Sigmoid colon (tissue), 7 donors: ENCODE results near the gene CHST14. TPM values are rescaled to one million over a fixed set of nuclear protein-coding genes. Genes with fewer than 3 reads are reported as not detected.

ENCODE experiments used
- DNase-seq: peaks from one replicate; pipeline ENCODE4 v3.0.0-alpha.2; 2019
- H3K27ac ChIP-seq, 4 donors: fragments of 200-600 bp; sonication (generic); one replicate each; pipeline ENCODE4 v1.5.1; 2016 to 2019; ENCODE audit warnings: mild to moderate bottlenecking in 1 of 4
- H3K27me3 ChIP-seq, 3 donors: fragments of 200-600 bp; sonication (generic); one replicate each; pipeline ENCODE4 v1.5.1; 2019; ENCODE audit warnings: mild to moderate bottlenecking in 1 of 3
- H3K36me3 ChIP-seq, 4 donors: fragments of 200-600 bp; sonication (generic); one replicate each; pipeline ENCODE4 v1.5.1; 2016 to 2019
- H3K4me1 ChIP-seq, 4 donors: fragments of 200-600 bp; sonication (generic); one replicate each; pipeline ENCODE4 v1.5.1; 2017 to 2019
- H3K4me3 ChIP-seq, 4 donors: fragments of 200-600 bp; sonication (generic); one replicate each; pipeline ENCODE4 v1.5.1; 2017 to 2019; ENCODE audit warnings: mild to moderate bottlenecking in 2 of 4, moderate library complexity in 1 of 4
- H3K9me3 ChIP-seq, 4 donors: fragments of 200-600 bp in 3 of 4; sonication (generic) in 3 of 4; one replicate each; pipeline versions ENCODE4 v1.5.1 to v1.6.1; 2013 to 2019
- EP300 ChIP-seq, 4 donors: sonication (generic); formaldehyde crosslinking; IDR thresholded peaks; one replicate each; pipeline ENCODE4 v1.6.1; 2017; ENCODE audit warnings: antibody characterized with exemption in 4 of 4
- POLR2A ChIP-seq, 2 donors: fragments of 450-650 bp; IDR thresholded peaks; one replicate each; pipeline ENCODE4 v1.6.1; 2016; ENCODE audit warnings: antibody characterized with exemption in 2 of 2, mild to moderate bottlenecking in 2 of 2, moderate library complexity in 2 of 2
- POLR2AphosphoS5 ChIP-seq, 4 donors: sonication (generic); formaldehyde crosslinking; IDR thresholded peaks; one replicate each; pipeline ENCODE4 v1.6.1; 2017; ENCODE audit warnings: antibody characterized with exemption in 4 of 4
- WGBS, 2 donors: extraction: QIAGEN DNeasy Blood & Tissue Kit; methylation state at CpG; one replicate each; pipeline ENCODE4 v1.1.7; 2013; 5-methylcytosine and 5-hydroxymethylcytosine counted together
- intact Hi-C: fragments of 100-400 bp; cut with DNase I; formaldehyde crosslinking; loops from one replicate; pipeline ENCODE4 v1.15.1; 2023
- polyA plus RNA-seq, 3 donors: library from polyadenylated mRNA; stranded (reverse); fragments of 200-250 nt; gene quantifications; one replicate each; pipeline ENCODE4 v1.2.3, GENCODE V29; 2013
- total RNA-seq, 4 donors: library from RNA; depleted of rRNA; stranded (reverse); fragments of >200 nt; gene quantifications; one replicate each; pipeline ENCODE4 v1.1.0, GENCODE V29; 2016
- TF ChIP-seq, protein P1 (sequence below), 4 experiments: fragments of 450-650 bp in 3 of 4; fragments of 200-600 bp in 1 of 4; IDR thresholded peaks; one replicate each; pipeline ENCODE4 v1.5.1; 2016 to 2019; ENCODE audit warnings: antibody characterized with exemption in 4 of 4, mild to moderate bottlenecking in 3 of 4, moderate library complexity in 2 of 4
- donor health status: healthy with polysubstance abuse.
- donor health status: Bipolar disorder and iron deficiency.
- donor health status: healthy.

The CHST14 gene
- total and polyA plus RNA-seq, 7 donors = 1.2 to 10.2 (median 6.4) TPM

DNA sequence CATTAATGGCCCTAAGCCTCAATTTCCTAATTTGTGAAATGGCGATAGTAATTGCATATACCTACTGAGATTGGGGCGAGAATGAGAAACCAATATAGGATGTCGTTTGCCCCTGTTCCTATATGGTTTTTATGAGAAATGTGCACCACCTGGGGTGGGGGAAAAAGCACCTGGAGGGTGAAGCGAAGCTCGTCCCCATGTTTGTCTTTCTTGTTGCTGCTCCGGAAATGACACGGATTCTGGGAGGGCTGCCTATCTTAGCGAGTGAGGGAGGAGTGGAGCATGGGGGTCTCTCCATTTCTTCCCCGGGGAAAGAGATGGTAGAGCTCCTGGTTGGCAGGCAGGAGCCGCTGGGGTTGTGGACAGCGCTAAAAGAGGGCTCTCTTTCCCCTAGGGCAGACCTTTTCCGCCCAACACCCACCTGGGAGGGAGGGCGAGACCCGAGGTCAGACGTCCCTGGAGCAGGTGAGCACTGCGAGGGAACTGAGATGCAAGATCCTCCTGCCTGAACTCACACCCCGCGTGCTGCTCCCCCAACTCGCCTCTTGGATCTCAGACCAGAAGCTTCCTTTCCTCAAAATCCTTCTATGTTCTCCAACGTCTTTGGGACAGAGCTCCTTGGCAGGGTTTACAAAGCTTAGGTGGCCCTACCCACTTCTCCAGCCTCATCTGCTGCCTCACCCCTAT, 35.6 kb upstream of the CHST14 start:
- WGBS, 2 donors = 51 to 72% methylated on average over 20 of the region's 20 CpGs
- Histone ChIP-seq H3K4me1 (peaks cover 0 to 27% (median 26%) of the 10 kb centered on the region in 4 donors), H3K4me3 (no peak overlapping the region), H3K27ac (no peak overlapping the region), H3K36me3 (no peaks in the 10 kb centered on the region), H3K9me3 (no peaks in the 10 kb centered on the region), H3K27me3 (peaks cover 15 to 33% (median 25%) of the 10 kb centered on the region in 3 donors)
- TF ChIP-seq, protein P1, sequence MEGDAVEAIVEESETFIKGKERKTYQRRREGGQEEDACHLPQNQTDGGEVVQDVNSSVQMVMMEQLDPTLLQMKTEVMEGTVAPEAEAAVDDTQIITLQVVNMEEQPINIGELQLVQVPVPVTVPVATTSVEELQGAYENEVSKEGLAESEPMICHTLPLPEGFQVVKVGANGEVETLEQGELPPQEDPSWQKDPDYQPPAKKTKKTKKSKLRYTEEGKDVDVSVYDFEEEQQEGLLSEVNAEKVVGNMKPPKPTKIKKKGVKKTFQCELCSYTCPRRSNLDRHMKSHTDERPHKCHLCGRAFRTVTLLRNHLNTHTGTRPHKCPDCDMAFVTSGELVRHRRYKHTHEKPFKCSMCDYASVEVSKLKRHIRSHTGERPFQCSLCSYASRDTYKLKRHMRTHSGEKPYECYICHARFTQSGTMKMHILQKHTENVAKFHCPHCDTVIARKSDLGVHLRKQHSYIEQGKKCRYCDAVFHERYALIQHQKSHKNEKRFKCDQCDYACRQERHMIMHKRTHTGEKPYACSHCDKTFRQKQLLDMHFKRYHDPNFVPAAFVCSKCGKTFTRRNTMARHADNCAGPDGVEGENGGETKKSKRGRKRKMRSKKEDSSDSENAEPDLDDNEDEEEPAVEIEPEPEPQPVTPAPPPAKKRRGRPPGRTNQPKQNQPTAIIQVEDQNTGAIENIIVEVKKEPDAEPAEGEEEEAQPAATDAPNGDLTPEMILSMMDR (IDR thresholded peaks at IDR 0.05) = no peak
- TF ChIP-seq EP300 (IDR thresholded peaks at IDR 0.05) (no peak), POLR2A (IDR thresholded peaks at IDR 0.05) (no peak), POLR2AphosphoS5 (IDR thresholded peaks at IDR 0.05) (no peak)
- DNase-seq = no peak
- intact Hi-C loops = no loop called here

DNA sequence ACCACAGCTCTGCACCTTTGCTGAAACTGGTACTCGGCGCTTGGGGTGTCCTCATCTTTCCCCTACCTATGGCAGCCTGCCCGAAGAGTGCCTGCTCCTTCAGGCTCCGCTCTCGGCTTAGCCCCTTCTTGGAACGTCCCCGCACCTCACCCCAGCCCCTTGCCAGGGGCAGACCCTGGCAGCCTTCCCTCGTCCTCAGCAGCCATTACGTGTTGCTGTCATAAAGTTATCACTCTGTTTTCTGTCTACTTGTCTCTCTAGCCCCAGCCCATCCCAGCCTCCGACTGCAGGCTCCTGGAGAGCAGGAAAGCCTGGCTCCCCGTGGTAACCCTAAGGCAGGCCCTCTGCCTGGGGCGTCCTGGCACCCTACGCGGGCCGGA, 35.1 kb upstream of the CHST14 start:
- H3K36me3 ChIP-seq = no peaks in the 10 kb centered on the region
- no peak for DNase-seq
- intact Hi-C loops = no loop called here
- peak overlapping the region in 1 of 4 donors; percentile 9 for H3K27ac ChIP-seq
- TF ChIP-seq EP300 (IDR thresholded peaks at IDR 0.05) (no peak), POLR2A (IDR thresholded peaks at IDR 0.05) (no peak), POLR2AphosphoS5 (IDR thresholded peaks at IDR 0.05) (no peak)
- TF ChIP-seq, protein P1 (IDR thresholded peaks at IDR 0.05) = no peak
- H3K4me3 ChIP-seq = peak overlapping the region in 3 of 4 donors; percentile 38 to 48 (median 47)
- WGBS, 2 donors = 15 to 22% methylated on average over 15 of the region's 15 CpGs
- peaks cover 0 to 32% (median 30%) of the 10 kb centered on the region in 4 donors for H3K4me1 ChIP-seq
- H3K27me3 ChIP-seq = peaks cover 15 to 33% (median 25%) of the 10 kb centered on the region in 3 donors
- H3K9me3 ChIP-seq = no peaks in the 10 kb centered on the region

DNA sequence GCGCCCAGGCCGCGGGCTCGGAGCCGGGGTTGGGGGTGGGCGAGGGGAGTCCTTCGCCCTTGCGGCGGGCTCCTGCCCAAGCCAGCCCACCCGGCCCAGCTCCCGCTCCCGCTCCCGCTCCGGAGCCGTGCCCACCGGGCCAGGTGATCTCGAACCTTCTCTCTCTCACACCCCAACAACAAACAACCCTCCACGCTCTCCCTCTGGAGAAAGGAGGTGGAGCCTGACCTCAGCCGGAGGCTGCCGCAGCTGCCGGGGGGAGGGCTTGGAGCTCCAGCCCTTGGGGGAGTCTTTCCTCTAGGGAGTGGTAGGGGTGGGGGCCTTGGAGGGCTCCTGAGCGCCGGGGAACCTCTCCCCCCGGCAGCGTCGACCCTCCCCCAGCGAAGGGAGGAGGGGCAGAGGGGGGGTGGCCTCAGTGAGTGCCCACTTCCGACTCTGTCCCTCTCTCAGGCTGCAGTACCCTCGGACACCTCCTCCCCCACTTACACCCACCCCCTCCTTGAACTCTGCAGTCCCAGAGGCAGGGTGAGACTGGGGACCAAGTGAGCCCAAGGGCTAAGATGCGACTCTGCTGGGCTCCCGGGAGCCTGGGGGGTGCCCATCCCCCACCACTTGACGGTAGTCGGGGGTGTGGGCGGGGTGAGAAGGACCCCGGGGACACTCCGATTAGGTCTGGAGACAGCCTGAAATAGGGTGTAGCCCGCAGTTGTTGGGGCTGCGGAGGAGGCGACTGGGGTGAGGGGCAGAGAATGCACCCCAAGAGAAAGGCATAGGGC, 34.5 kb upstream of the CHST14 start:
- intact Hi-C loops = no loop called here
- H3K4me1 ChIP-seq = peaks cover 0 to 32% (median 30%) of the 10 kb centered on the region in 4 donors
- H3K27ac ChIP-seq = peak overlapping the region in 1 of 4 donors; percentile 9
- TF ChIP-seq EP300 (IDR thresholded peaks at IDR 0.05) = no peak
- TF ChIP-seq, protein P1 (IDR thresholded peaks at IDR 0.05) = no peak
- TF ChIP-seq POLR2A (IDR thresholded peaks at IDR 0.05) = no peak
- no peak for TF ChIP-seq POLR2AphosphoS5 (IDR thresholded peaks at IDR 0.05)
- H3K27me3 ChIP-seq = peaks cover 15 to 33% (median 25%) of the 10 kb centered on the region in 3 donors
- no peak for DNase-seq
- H3K36me3 ChIP-seq = no peaks in the 10 kb centered on the region
- no peaks in the 10 kb centered on the region for H3K9me3 ChIP-seq
- peak overlapping the region; percentile 8 to 48 (median 42) for H3K4me3 ChIP-seq
- 1 to 2% methylated on average over 38 to 39 of the region's 39 CpGs for WGBS, 2 donors

DNA sequence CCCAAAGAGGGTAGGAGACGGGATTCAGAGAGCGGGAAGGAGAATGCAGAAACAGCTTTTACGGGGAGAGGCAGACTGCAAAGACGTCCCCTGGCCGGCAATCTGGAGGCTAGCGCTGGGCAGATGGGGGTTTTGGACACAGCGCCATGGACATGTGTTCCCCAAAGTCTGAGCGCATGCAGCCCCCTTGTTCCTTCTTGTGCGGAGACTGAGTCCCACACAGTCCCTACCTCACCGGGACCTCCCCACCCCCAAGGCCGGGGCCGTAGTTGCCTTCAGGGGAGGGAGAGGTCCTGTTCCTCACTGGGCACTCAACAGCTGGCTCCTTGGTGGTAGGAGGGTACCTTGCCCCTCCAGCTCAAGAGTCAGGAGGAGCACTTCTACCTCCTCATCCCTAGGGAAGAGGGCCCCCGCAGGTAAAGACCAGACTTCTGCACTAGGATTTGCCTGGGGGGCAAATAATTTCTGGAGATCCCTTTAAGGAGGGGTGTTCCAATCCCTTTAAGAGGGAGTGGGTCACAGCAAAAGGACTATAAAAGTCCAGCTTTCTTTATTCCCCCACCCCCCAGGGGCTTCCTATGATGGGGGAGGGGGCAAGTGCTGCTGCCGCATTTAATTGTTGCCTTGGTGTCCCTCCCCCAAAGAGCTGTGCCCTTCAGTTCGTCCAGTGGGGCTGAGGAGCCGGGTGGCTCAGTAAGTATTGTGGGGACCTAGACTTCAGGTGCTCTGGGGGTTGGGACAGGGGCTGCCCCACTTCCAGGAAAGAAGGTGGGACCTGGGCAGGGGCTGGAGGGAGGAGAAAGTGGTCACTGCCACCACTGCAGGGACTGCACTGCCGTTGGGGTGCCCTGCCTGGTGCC, 33.7 kb upstream of the CHST14 start:
- 20 to 37% methylated on average over 17 of the region's 17 CpGs for WGBS, 2 donors

More for the DNA sequence above, 33.7 kb upstream of the CHST14 start:
- H3K9me3 ChIP-seq = no peaks in the 10 kb centered on the region
- TF ChIP-seq, protein P1 (IDR thresholded peaks at IDR 0.05) = no peak
- no peak for TF ChIP-seq POLR2AphosphoS5 (IDR thresholded peaks at IDR 0.05)
- TF ChIP-seq POLR2A (IDR thresholded peaks at IDR 0.05) = no peak
- TF ChIP-seq EP300 (IDR thresholded peaks at IDR 0.05) = no peak
- H3K36me3 ChIP-seq = no peaks in the 10 kb centered on the region
- H3K27ac ChIP-seq = no peak overlapping the region
- peaks cover 0 to 37% (median 34%) of the 10 kb centered on the region in 4 donors for H3K4me1 ChIP-seq
- DNase-seq = no peak
- peak overlapping the region; percentile 8 to 48 (median 42) for H3K4me3 ChIP-seq
- H3K27me3 ChIP-seq = peaks cover 15 to 33% (median 25%) of the 10 kb centered on the region in 3 donors
- intact Hi-C loops = no loop called here
